ENCODE measurements around the gene MYO3B. TPM values are rescaled to one million over a fixed set of nuclear protein-coding genes. Genes with fewer than 3 reads are reported as not detected.

Gene MYO3B
- polyA plus RNA-seq, 1 of the 3 experiments (the other 2 are of a cell fraction): not detected

GRCh38 chr2:170148161-170148560 is 29.8 kb upstream of the MYO3B start:
- Histone ChIP-seq H3K27me3 (ENCODE audit: insufficient read depth) (no peaks in the 10 kb centered on the region), H3K9me3 (no peaks in the 10 kb centered on the region), H3K4me2 (no peak overlapping the region), H4K20me1 (ENCODE audit: insufficient read depth) (no peaks in the 10 kb centered on the region), H3K27ac (ENCODE audit: low read depth in 2 of 2, low read length in 1 of 2) (no peak overlapping the region), H3F3A (replicated peaks; ENCODE audit: insufficient read depth) (no peaks in the 10 kb centered on the region), H2AFZ (ENCODE audit: low read depth) (no peak overlapping the region), H3K9me2 (no peaks in the 10 kb centered on the region), H3K4me3 (ENCODE audit: low read depth in 2 of 2, low read length in 1 of 2) (no peak overlapping the region), H3K9ac (no peak overlapping the region), H3K79me2 (ENCODE audit: insufficient read depth) (no peaks in the 10 kb centered on the region), H3K4me1 (ENCODE audit: control insufficient read depth in 1 of 2, insufficient read depth in 2 of 2, low read depth in 1 of 2, low read length in 1 of 2) (peaks cover 5 to 16% of the 10 kb centered on the region in 2 experiments), H3K36me3 (replicated peaks in 1 of 2; ENCODE audit: control insufficient read depth in 1 of 2, insufficient read depth in 2 of 2, low read length in 1 of 2) (no peaks in the 10 kb centered on the region)
- CTCF ChIA-PET: interaction anchor here (0.8 kb wide), 1 partner anchor 725 kb away, joined by 3 read pairs; no protein-coding TSS in a partner anchor
- DNase-seq: no peak
- POLR2A ChIA-PET: no interaction called here
- TF ChIP-seq RFX5 (IDR thresholded peaks at IDR 0.05; ENCODE audit: low read length): no peak
- TF ChIP-seq FOXJ3 (CRISPR knock-in tag; IDR thresholded peaks at IDR 0.05): no peak
- TF ChIP-seq POLR2AphosphoS5 (IDR thresholded peaks at IDR 0.05; ENCODE audit: low read depth, low read length): no peak
- no peak for TF ChIP-seq USF2 (IDR thresholded peaks at IDR 0.05; ENCODE audit: borderline replicate concordance, low read depth, low read length)
- no peak for TF ChIP-seq FOSL2 (IDR thresholded peaks at IDR 0.05; ENCODE audit: borderline replicate concordance, low read depth)
- TF ChIP-seq TEAD4 (IDR thresholded peaks at IDR 0.05; ENCODE audit: borderline replicate concordance, insufficient read depth): no peak
- no peak for TF ChIP-seq GATA2 (CRISPR knock-in tag; IDR thresholded peaks at IDR 0.05)
- TF ChIP-seq JUND (IDR thresholded peaks at IDR 0.05): no peak
- TF ChIP-seq SIN3A (IDR thresholded peaks at IDR 0.05; ENCODE audit: borderline replicate concordance, low read depth, low read length): no peak
- TF ChIP-seq MAX (IDR thresholded peaks at IDR 0.05; ENCODE audit: low read depth): no peak
- no peak for TF ChIP-seq ELF1 (IDR thresholded peaks at IDR 0.05)
- no peak for TF ChIP-seq SMC3 (IDR thresholded peaks at IDR 0.05; ENCODE audit: low read depth, low read length)
- TF ChIP-seq RAD21 (IDR thresholded peaks at IDR 0.05; ENCODE audit: low read length): no peak
- TF ChIP-seq CHD2 (IDR thresholded peaks at IDR 0.05; ENCODE audit: low read length, partially characterized antibody): no peak
- no peak for TF ChIP-seq TAF1 (IDR thresholded peaks at IDR 0.05; ENCODE audit: borderline replicate concordance, low read depth, low read length)

- H3K4me2 ChIP-seq: no peak overlapping the region
- no peaks in the 10 kb centered on the region for H3K79me2 ChIP-seq (ENCODE audit: insufficient read depth)
- H2AFZ ChIP-seq (ENCODE audit: low read depth): no peak overlapping the region
- no peak overlapping the region for H3K27ac ChIP-seq (ENCODE audit: low read depth in 2 of 2, low read length in 1 of 2)
- no peak for DNase-seq
- WGBS (ENCODE audit: low lambda C conversion rate): no CpG with 5 or more reads among the region's 1 CpG
- no peaks in the 10 kb centered on the region for H3K27me3 ChIP-seq (ENCODE audit: insufficient read depth)
- H3K4me1 ChIP-seq (ENCODE audit: control insufficient read depth in 1 of 2, insufficient read depth in 2 of 2, low read depth in 1 of 2, low read length in 1 of 2): peaks cover 9 to 28% of the 10 kb centered on the region in 2 experiments; a peak in 3 of 4 replicates
- CTCF ChIA-PET: interaction anchor here (0.6 kb wide), 1 partner anchor 720 kb away, joined by 3 read pairs; no protein-coding TSS in a partner anchor
- no peaks in the 10 kb centered on the region for H3K36me3 ChIP-seq (replicated peaks in 1 of 2; ENCODE audit: control insufficient read depth in 1 of 2, insufficient read depth in 2 of 2, low read length in 1 of 2)
- H4K20me1 ChIP-seq (ENCODE audit: insufficient read depth): no peaks in the 10 kb centered on the region
- H3K9ac ChIP-seq: no peak overlapping the region
- no peak for TF ChIP-seq RAD21 (IDR thresholded peaks at IDR 0.05; ENCODE audit: low read length)
- TF ChIP-seq CTCF (IDR thresholded peaks at IDR 0.05): no peak
- no peak for TF ChIP-seq RFX5 (IDR thresholded peaks at IDR 0.05; ENCODE audit: low read length)
- TF ChIP-seq USF1 (IDR thresholded peaks at IDR 0.05; ENCODE audit: borderline replicate concordance, low read depth): no peak
- TF ChIP-seq MAX (IDR thresholded peaks at IDR 0.05; ENCODE audit: low read depth): no peak
- TF ChIP-seq PBX3 (IDR thresholded peaks at IDR 0.05): no peak
- no peak for TF ChIP-seq RCOR1 (IDR thresholded peaks at IDR 0.05; ENCODE audit: low read length)
- TF ChIP-seq TEAD4 (IDR thresholded peaks at IDR 0.05; ENCODE audit: borderline replicate concordance, insufficient read depth): no peak
- TF ChIP-seq POLR2AphosphoS5 (IDR thresholded peaks at IDR 0.05; ENCODE audit: low read depth, low read length): no peak
- TF ChIP-seq NRF1 (IDR thresholded peaks at IDR 0.05; ENCODE audit: low read depth, low read length): no peak
- no peak for TF ChIP-seq MEF2A (IDR thresholded peaks at IDR 0.05; ENCODE audit: borderline replicate concordance, low read depth)
- TF ChIP-seq IRF3 (IDR thresholded peaks at IDR 0.05; ENCODE audit: low read depth, low read length): no peak
- TF ChIP-seq EP300 (IDR thresholded peaks at IDR 0.05; ENCODE audit: borderline replicate concordance in 1 of 2, low read depth in 1 of 2, low read length in 1 of 2): no peak
- no peak for TF ChIP-seq TAF1 (IDR thresholded peaks at IDR 0.05; ENCODE audit: borderline replicate concordance, low read depth, low read length)
- no peaks in the 10 kb centered on the region for H3K9me2 ChIP-seq
- H3F3A ChIP-seq (replicated peaks; ENCODE audit: insufficient read depth): no peaks in the 10 kb centered on the region
- no peaks in the 10 kb centered on the region for H3K9me3 ChIP-seq
- H3K4me3 ChIP-seq (ENCODE audit: low read depth in 2 of 2, low read length in 1 of 2): no peak overlapping the region
- POLR2A ChIA-PET: no interaction called here
Observed at GRCh38 chr2:170152421-170152820, 25.5 kb upstream of the MYO3B start.

Measured in SK-N-SH (cell line).